K562 (cell line): ENCODE data around the gene OR7A10. TPM values are rescaled to one million over a fixed set of nuclear protein-coding genes. Genes with fewer than 3 reads are reported as not detected.

Experiments used
- ARID1B ChIP-seq: fragments of 450-650 bp; IDR thresholded peaks from 2 replicates; pipeline ENCODE4 v1.6.1; 2016; ENCODE audit warnings: antibody characterized with exemption, mild to moderate bottlenecking, inconsistent platforms
- DNMT1 ChIP-seq: fragments of 450-650 bp; IDR thresholded peaks from 2 replicates; pipeline ENCODE4 v1.6.1; 2016; ENCODE audit warnings: antibody characterized with exemption, mild to moderate bottlenecking
- E2F6 ChIP-seq, 2 experiments: IDR thresholded peaks; 2 replicates each; pipeline ENCODE4 v1.6.1; 2011; ENCODE audit warnings: borderline replicate concordance in 1 of 2, control low read depth in 1 of 2, low read depth in 1 of 2, low read length in 1 of 2, mild to moderate bottlenecking in 1 of 2, mixed read lengths in 1 of 2, moderate library complexity in 1 of 2; ENCODE audit not compliant: insufficient read depth in 1 of 2, insufficient read length in 1 of 2, poor library complexity in 1 of 2, severe bottlenecking in 1 of 2; ENCODE audit errors: extremely low read depth in 1 of 2
- ELF1 ChIP-seq: fragments of 200-800 bp; sonication (Bioruptor generic); IDR thresholded peaks from 2 replicates; pipeline ENCODE4 v1.6.1; 2016; ENCODE audit warnings: missing genetic modification characterization, missing compliant biosample characterization
- ILF3 ChIP-seq: fragments of 450-650 bp; IDR thresholded peaks from 2 replicates; pipeline ENCODE4 v1.6.1; 2018; ENCODE audit warnings: antibody characterized with exemption, mild to moderate bottlenecking, moderate library complexity, borderline replicate concordance
- MIER1 ChIP-seq: fragments of 450-650 bp; IDR thresholded peaks from 2 replicates; pipeline ENCODE4 v1.6.1; 2016; ENCODE audit warnings: antibody characterized with exemption, mild to moderate bottlenecking, low read depth
- RAD51 ChIP-seq: fragments of 450-650 bp; IDR thresholded peaks from 2 replicates; pipeline ENCODE4 v1.7.1; 2016; ENCODE audit warnings: low read depth, mild to moderate bottlenecking, borderline replicate concordance
- TBL1XR1 ChIP-seq, 2 experiments: IDR thresholded peaks; 2 replicates each; pipeline ENCODE4 v1.6.1; 2012; ENCODE audit warnings: improper control_type of control experiment in 2 of 2, low read length in 2 of 2, mild to moderate bottlenecking in 1 of 2
- TRIM28 ChIP-seq: fragments of 450-650 bp; IDR thresholded peaks from 2 replicates; pipeline ENCODE4 v1.6.1; 2017
- VEZF1 ChIP-seq: fragments of 200-800 bp; sonication (Bioruptor generic); IDR thresholded peaks from 2 replicates; pipeline ENCODE4 v1.6.1; 2017; ENCODE audit warnings: missing genetic modification characterization, missing compliant biosample characterization
- ZEB2 ChIP-seq: fragments of 450-650 bp; IDR thresholded peaks from 2 replicates; pipeline ENCODE4 v1.6.1; 2016
- ZNF184 ChIP-seq: sonication (generic); formaldehyde crosslinking; IDR thresholded peaks from 2 replicates; pipeline ENCODE4 v1.5.0; 2020; ENCODE audit warnings: missing genetic modification reagents
- ZNF280A ChIP-seq: fragments of 450-650 bp; IDR thresholded peaks from 2 replicates; pipeline ENCODE4 v1.6.1; 2018; ENCODE audit warnings: mild to moderate bottlenecking, low read depth; ENCODE audit not compliant: partially characterized antibody
- ZNF316 ChIP-seq: fragments of 450-650 bp; IDR thresholded peaks from 2 replicates; pipeline ENCODE4 v1.6.1; 2016
- ZNF318 ChIP-seq, 2 experiments: fragments of 450-650 bp; IDR thresholded peaks; 2 replicates each; pipeline ENCODE4 v1.6.1; 2016; ENCODE audit warnings: mild to moderate bottlenecking in 2 of 2, borderline replicate concordance in 1 of 2, low read depth in 1 of 2, moderate library complexity in 1 of 2
- ZSCAN29 ChIP-seq: fragments of 450-650 bp; IDR thresholded peaks from 2 replicates; pipeline ENCODE4 v1.6.1; 2017
- polyA plus RNA-seq, 8 experiments: library from polyadenylated mRNA; depleted of rRNA in 4 of 8; stranded (reverse) in 5 of 8; unstranded in 3 of 8; fragments of >200 nt; fragmentation: Nextera tagmentation in 2 of 8; fragmentation: Illumina TruSeq in 1 of 8; extraction: Ambion mirVana in 2 of 8; extraction: Trizol in 1 of 8; gene quantifications; 2 replicates each; pipeline versions ENCODE4 v1.2.1 to v1.2.3, GENCODE V29; 2011 to 2014; ENCODE audit warnings: inconsistent platforms in 1 of 8, missing spikeins in 1 of 8
- total RNA-seq, 7 experiments: library from RNA; depleted of rRNA in 6 of 7; stranded (reverse); fragments of >200 nt in 6 of 7; fragmentation: Illumina TruSeq in 2 of 7; extraction: Trizol in 2 of 7; gene quantifications; 2 replicates each; pipeline versions ENCODE4 v1.2.1 to v1.2.3, GENCODE V29; 2011 to 2021; ENCODE audit warnings: low replicate concordance in 1 of 7
- TF ChIP-seq, protein P1 (sequence below): fragments of 250-450 bp; sonication (Bioruptor Pico); IDR thresholded peaks from 2 replicates; pipeline ENCODE4 v1.6.1; 2021; ENCODE audit warnings: mild to moderate bottlenecking

OR7A10 gene
- total and polyA plus RNA-seq, 9 of the 15 experiments (the other 6 are each of a cell fraction or from before 2014, with no cell fraction given), result not detected

- TF ChIP-seq ZNF280A (no peak), ARID1B (peak; percentile 45; the same call in 1 of the 2 replicates), DNMT1 (no peak), ELF1 (tag) (no peak), ILF3 (no peak), E2F6 (IDR thresholded peaks at IDR 0.05; ENCODE audit: borderline replicate concordance in 1 of 2, extremely low read depth in 1 of 2, insufficient read depth in 1 of 2, insufficient read length in 1 of 2, low read depth in 1 of 2, low read length in 1 of 2, poor library complexity in 1 of 2, severe bottlenecking in 1 of 2) (no peak), ZNF316 (no peak), ZEB2 (no peak), TBL1XR1 (IDR thresholded peaks at IDR 0.05; ENCODE audit: low read length in 2 of 2) (no peak), MIER1 (no peak), ZNF184 (CRISPR knock-in tag) (no peak), ZNF318 (IDR thresholded peaks at IDR 0.05; ENCODE audit: borderline replicate concordance in 1 of 2, low read depth in 1 of 2) (no peak), ZSCAN29 (no peak), TRIM28 (no peak), RAD51 (no peak), VEZF1 (CRISPR knock-in tag) (0 out of 2 replicates have a peak, but pooled peaks have one; percentile 17)
- TF ChIP-seq, protein P1, sequence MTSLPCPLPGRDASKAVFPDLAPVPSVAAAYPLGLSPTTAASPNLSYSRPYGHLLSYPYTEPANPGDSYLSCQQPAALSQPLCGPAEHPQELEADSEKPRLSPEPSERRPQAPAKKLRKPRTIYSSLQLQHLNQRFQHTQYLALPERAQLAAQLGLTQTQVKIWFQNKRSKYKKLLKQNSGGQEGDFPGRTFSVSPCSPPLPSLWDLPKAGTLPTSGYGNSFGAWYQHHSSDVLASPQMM (CRISPR knock-in tag), result no peak
Measured at GRCh38 chr19:14818588-14818987, 30.1 kb downstream of the OR7A10 start (continued).
